Measurements from ENCODE around the gene VPS35. TPM values are rescaled to one million over a fixed set of nuclear protein-coding genes. Genes with fewer than 3 reads are reported as not detected.
"Not testable (repeated sequence)": the region's sequence is repeated elsewhere in the genome, so short reads cannot be mapped to it uniquely, and the experiment has no call there.

VPS35 gene
- total RNA-seq, 1 experiment from 2014 or later: 181 TPM

DNA sequence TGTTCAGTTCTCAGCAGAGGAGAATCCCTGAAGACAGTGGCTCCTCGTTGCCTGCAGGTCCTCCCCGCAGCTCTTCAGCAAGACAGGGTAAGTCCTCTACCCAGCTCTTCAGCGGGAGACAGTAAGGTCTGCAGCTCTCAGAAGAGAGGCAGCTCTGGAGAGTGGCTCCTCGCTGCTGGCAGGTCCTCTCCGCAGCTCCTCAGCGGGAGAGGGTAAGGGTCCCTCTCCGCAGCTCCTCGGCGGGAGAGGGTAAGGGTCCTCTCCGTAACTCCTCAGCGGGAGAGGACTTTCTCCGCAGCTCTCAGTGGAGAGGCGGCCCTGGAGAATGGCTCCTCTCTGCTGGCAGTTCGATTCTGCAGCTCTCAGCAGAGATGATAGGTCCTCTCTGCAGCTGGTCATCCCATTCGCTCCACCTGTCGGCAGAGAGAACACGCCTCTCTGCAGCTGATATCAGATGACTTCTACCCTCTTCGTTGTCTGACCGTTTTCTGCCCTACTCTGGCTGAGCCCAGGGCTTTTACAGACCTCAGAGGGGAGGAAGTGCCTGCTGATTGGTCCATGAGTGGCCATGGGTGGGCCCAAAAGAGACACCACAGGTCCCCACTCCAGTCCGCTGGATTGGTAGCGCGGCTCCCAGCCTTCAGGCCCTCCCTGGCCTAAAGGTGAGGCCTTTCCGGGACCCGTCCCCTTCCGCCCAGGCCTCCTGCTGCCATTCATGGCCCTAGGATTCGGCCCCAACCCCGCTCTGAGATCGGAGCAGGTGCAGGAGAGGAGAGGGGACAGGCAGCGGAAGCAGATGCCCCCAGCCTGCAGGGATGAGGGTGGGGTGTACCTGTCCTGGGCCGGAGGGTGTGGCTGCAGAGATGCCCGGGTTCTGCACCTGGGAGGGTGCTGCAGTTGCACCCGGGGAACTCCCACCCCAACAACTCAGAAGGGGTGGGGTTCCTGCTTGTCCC lies 55.9 kb downstream of the VPS35 start:
- Mint-ChIP-seq H3K27me3 (ENCODE audit: unreplicated experiment) (peaks cover 43% of the 10 kb centered on the region), H3K4me3 (ENCODE audit: low read depth, unreplicated experiment) (no peak overlapping the region), H3K4me1 (ENCODE audit: low read depth, unreplicated experiment) (peaks cover 11% of the 10 kb centered on the region), H3K9me3 (ENCODE audit: low read depth, unreplicated experiment) (no peaks in the 10 kb centered on the region), H3K27ac (ENCODE audit: unreplicated experiment) (no peak overlapping the region), H3K36me3 (ENCODE audit: insufficient read depth, unreplicated experiment) (no peaks in the 10 kb centered on the region)
- CTCF ChIA-PET: interaction anchor here (0.6 kb wide), 1 partner anchor 85 kb away, joined by 3 read pairs; no protein-coding TSS in a partner anchor
- TF ChIP-seq, protein P1, sequence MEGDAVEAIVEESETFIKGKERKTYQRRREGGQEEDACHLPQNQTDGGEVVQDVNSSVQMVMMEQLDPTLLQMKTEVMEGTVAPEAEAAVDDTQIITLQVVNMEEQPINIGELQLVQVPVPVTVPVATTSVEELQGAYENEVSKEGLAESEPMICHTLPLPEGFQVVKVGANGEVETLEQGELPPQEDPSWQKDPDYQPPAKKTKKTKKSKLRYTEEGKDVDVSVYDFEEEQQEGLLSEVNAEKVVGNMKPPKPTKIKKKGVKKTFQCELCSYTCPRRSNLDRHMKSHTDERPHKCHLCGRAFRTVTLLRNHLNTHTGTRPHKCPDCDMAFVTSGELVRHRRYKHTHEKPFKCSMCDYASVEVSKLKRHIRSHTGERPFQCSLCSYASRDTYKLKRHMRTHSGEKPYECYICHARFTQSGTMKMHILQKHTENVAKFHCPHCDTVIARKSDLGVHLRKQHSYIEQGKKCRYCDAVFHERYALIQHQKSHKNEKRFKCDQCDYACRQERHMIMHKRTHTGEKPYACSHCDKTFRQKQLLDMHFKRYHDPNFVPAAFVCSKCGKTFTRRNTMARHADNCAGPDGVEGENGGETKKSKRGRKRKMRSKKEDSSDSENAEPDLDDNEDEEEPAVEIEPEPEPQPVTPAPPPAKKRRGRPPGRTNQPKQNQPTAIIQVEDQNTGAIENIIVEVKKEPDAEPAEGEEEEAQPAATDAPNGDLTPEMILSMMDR (IDR thresholded peaks at IDR 0.05; ENCODE audit: unreplicated experiment): no peak
- no TSS peak for BruUV-seq (replicated peaks)
- no peak for DNase-seq
- intact Hi-C loops (cut with micrococcal nuclease; ENCODE audit: unreplicated experiment): no loop called here

DNA sequence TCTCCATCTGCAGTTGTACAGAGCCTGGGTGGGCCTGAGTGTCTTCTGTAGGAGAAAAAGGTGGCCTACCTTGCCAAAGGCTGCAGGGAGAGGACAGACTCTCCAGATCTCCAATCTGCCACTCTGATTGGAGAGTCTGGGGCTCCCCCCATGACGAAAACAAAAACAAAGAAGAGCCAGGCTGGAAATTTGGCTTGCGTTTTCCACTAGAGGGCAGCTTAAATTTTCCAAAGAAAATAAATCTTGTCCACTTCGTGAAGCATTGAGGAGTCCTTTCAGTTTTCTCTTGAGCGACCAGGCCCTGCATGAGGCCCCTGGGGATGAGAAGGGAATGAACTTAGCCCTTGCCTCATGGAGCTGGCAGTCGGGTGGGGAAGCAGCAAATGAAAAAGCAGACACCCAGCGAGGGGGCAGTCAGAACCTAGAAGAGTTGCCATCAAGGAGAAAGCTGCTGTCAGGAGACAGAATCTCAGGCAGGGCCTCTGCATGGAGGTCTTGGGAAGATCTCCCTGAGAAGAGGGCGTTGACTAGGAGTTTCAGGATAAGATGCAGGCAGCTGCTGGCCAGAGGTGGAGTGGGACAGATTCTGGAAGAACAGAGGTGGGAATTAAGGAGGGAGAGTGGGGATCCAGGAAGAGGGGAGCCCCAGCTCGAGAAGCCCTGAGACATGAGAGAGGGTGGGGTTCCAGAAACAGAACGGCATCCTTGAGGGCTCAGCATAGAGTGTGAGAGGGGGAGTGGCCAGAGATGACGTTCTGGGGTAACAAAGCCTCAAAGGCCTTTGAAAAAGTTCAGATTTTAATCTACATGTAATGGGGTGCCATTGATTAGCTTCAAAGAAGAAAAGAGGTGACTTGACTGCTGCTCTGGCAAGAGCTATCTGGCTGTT lies 59.4 kb downstream of the VPS35 start:
- peak; percentile 35 for DNase-seq
- BruUV-seq (replicated peaks): no TSS peak
- peaks cover 11% of the 10 kb centered on the region for H3K4me1 Mint-ChIP-seq (ENCODE audit: low read depth, unreplicated experiment)
- H3K27me3 Mint-ChIP-seq (ENCODE audit: unreplicated experiment): peaks cover 11% of the 10 kb centered on the region
- CTCF ChIA-PET: interaction anchor here (1.2 kb wide), 1 partner anchor 60 kb away, joined by 5 read pairs; the partner anchor contains the start of gene ORC6
- no peaks in the 10 kb centered on the region for H3K36me3 Mint-ChIP-seq (ENCODE audit: insufficient read depth, unreplicated experiment)
- intact Hi-C loops (cut with micrococcal nuclease; ENCODE audit: unreplicated experiment): no loop called here
- H3K9me3 Mint-ChIP-seq (ENCODE audit: low read depth, unreplicated experiment): no peaks in the 10 kb centered on the region
- H3K4me3 Mint-ChIP-seq (ENCODE audit: low read depth, unreplicated experiment): no peak overlapping the region
- TF ChIP-seq, protein P1 (IDR thresholded peaks at IDR 0.05; ENCODE audit: unreplicated experiment): no peak
- no peak overlapping the region for H3K27ac Mint-ChIP-seq (ENCODE audit: unreplicated experiment)

DNA sequence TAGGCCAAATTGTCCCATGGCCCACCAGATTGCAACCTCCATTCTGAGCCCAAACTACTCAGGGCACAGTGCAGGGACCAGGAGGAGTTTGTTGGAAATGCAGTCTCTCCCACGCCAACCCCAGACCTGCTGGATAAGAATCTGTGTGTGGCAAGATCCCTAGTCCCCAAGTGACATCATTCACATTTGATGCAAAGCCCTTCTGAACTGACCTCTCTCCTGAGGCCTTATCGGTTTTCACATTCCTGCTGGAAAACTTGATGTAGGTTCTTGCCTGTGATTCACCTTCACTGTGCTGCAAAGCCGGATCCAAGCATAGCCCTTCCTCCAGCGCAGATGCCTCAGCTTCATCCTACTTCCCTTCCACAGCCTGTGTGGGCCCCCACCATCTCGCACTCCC lies 61.2 kb downstream of the VPS35 start:
- no peaks in the 10 kb centered on the region for H3K36me3 Mint-ChIP-seq (ENCODE audit: insufficient read depth, unreplicated experiment)
- H3K4me3 Mint-ChIP-seq (ENCODE audit: low read depth, unreplicated experiment): no peak overlapping the region
- TF ChIP-seq, protein P1 (IDR thresholded peaks at IDR 0.05; ENCODE audit: unreplicated experiment): no peak
- intact Hi-C loops (cut with micrococcal nuclease; ENCODE audit: unreplicated experiment): no loop called here
- no TSS peak for BruUV-seq (replicated peaks)
- CTCF ChIA-PET: no interaction called here
- no peak overlapping the region for H3K27ac Mint-ChIP-seq (ENCODE audit: unreplicated experiment)
- H3K4me1 Mint-ChIP-seq (ENCODE audit: low read depth, unreplicated experiment): peaks cover 11% of the 10 kb centered on the region
- no peaks in the 10 kb centered on the region for H3K9me3 Mint-ChIP-seq (ENCODE audit: low read depth, unreplicated experiment)
- no peak for DNase-seq
- peaks cover 8% of the 10 kb centered on the region for H3K27me3 Mint-ChIP-seq (ENCODE audit: unreplicated experiment)

DNA sequence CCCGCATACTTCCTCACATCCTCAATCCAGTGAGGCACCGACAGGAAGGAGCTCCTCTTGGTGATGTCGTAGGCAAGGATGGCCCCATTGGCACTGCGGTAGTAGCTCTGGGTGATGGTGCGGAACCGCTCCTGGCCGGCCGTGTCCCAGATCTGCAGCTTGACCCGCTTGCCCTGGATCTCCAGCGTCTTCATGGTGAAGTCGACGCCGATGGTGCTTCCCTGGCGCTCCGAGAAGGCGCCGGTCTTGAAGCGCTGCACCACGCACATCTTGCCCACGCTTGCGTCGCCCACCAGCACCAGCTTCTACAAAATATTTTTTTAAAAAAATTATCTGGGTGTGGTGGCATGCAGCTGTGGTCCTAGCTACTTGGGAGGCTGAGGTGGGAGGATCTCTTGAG lies 62.3 kb downstream of the VPS35 start:
- intact Hi-C loops (cut with micrococcal nuclease; ENCODE audit: unreplicated experiment); H3K9me3 Mint-ChIP-seq (ENCODE audit: low read depth, unreplicated experiment): not testable (repeated sequence)

DNA sequence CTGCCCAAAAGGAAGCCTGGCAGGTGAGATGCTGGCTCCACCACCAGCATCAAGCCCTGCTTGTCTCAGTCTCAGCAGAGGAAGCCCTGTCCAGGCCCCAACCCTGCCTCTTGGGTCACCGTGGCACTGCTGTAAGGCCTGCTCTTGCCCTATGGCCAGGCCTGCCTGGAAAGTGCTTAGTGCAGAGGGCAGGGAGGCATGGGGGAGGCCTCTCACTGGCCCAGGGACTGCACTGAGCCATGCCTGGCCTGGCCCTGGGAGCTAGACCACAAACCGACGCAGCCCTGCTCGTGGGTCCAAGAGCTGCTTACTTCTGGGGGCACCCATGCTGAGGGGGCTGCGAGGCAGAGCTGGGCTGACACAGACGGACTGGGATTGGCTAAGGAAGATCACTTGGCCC lies 64.1 kb downstream of the VPS35 start:
- H3K4me3 Mint-ChIP-seq (ENCODE audit: low read depth, unreplicated experiment); H3K27ac Mint-ChIP-seq (ENCODE audit: unreplicated experiment); H3K27me3 Mint-ChIP-seq (ENCODE audit: unreplicated experiment); DNase-seq; CTCF ChIA-PET; BruUV-seq (replicated peaks); H3K9me3 Mint-ChIP-seq (ENCODE audit: low read depth, unreplicated experiment): not testable (repeated sequence)
- Mint-ChIP-seq H3K4me1 (ENCODE audit: low read depth, unreplicated experiment) (peaks cover 35% of the 10 kb centered on the region), H3K36me3 (ENCODE audit: insufficient read depth, unreplicated experiment) (peaks cover 20% of the 10 kb centered on the region)
- intact Hi-C loops (cut with micrococcal nuclease; ENCODE audit: unreplicated experiment): loop anchor here (5.0 kb wide), 1 partner anchor 47 kb away; no protein-coding TSS in a partner anchor

More for the DNA sequence above, 62.3 kb downstream of the VPS35 start:
- DNase-seq; H3K4me3 Mint-ChIP-seq (ENCODE audit: low read depth, unreplicated experiment); H3K27ac Mint-ChIP-seq (ENCODE audit: unreplicated experiment); CTCF ChIA-PET; H3K36me3 Mint-ChIP-seq (ENCODE audit: insufficient read depth, unreplicated experiment); BruUV-seq (replicated peaks); H3K27me3 Mint-ChIP-seq (ENCODE audit: unreplicated experiment): not testable (repeated sequence)
- peaks cover 20% of the 10 kb centered on the region for H3K4me1 Mint-ChIP-seq (ENCODE audit: low read depth, unreplicated experiment)

DNA sequence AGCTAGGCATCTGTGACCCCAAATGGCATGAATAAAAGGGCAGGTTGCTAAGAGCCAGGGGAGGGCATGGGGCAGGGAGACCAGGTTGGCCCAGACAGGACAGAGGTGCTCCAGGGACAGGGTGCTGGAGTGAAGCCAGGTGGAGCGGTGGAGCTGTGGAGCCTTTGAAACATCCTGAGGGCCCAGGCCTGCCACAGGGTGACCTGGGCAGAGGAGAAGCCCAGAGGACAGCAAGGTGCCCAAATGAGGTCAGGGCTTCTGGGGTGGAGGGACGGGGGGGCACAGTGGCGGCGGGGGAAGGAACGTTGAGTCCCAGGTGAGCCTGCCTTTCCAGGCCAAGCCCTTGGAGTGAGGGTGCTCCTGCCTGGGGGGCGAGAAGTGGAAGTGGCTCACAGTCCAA lies 65.3 kb downstream of the VPS35 start:
- intact Hi-C loops (cut with micrococcal nuclease; ENCODE audit: unreplicated experiment): loop anchor here (5.0 kb wide), 1 partner anchor 49 kb away; no protein-coding TSS in a partner anchor
- peaks cover 35% of the 10 kb centered on the region for H3K4me1 Mint-ChIP-seq (ENCODE audit: low read depth, unreplicated experiment)
- H3K27me3 Mint-ChIP-seq (ENCODE audit: unreplicated experiment); H3K9me3 Mint-ChIP-seq (ENCODE audit: low read depth, unreplicated experiment); BruUV-seq (replicated peaks); H3K27ac Mint-ChIP-seq (ENCODE audit: unreplicated experiment); H3K4me3 Mint-ChIP-seq (ENCODE audit: low read depth, unreplicated experiment); DNase-seq; CTCF ChIA-PET: not testable (repeated sequence)
- H3K36me3 Mint-ChIP-seq (ENCODE audit: insufficient read depth, unreplicated experiment): peaks cover 20% of the 10 kb centered on the region

DNA sequence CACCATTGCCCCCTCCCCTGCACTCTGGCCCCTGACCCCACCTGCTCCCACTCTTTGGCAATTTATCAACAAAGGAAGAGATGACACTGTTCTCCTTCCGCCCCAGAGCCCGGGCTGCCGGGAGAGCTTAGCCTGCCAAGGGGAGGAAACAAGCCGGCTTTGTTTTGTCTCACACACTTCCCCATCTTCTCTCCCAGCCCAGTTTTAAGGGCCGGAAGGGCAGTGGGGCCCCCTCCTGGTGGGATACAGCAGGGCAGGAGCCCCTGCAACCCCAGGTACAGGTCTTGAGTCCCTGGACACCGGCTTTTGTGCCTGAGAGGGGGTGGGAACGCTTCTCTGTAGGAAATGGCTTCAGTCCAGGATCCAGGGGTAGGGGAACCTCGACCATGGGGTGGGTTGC lies 65.7 kb downstream of the VPS35 start:
- CTCF ChIA-PET; H3K27ac Mint-ChIP-seq (ENCODE audit: unreplicated experiment); BruUV-seq (replicated peaks); H3K27me3 Mint-ChIP-seq (ENCODE audit: unreplicated experiment); H3K9me3 Mint-ChIP-seq (ENCODE audit: low read depth, unreplicated experiment); H3K4me3 Mint-ChIP-seq (ENCODE audit: low read depth, unreplicated experiment): not testable (repeated sequence)
- Mint-ChIP-seq H3K36me3 (ENCODE audit: insufficient read depth, unreplicated experiment) (peaks cover 20% of the 10 kb centered on the region), H3K4me1 (ENCODE audit: low read depth, unreplicated experiment) (peaks cover 35% of the 10 kb centered on the region)
- intact Hi-C loops (cut with micrococcal nuclease; ENCODE audit: unreplicated experiment): loop anchor here (5.0 kb wide), 1 partner anchor 49 kb away; no protein-coding TSS in a partner anchor
- peak; percentile 26 for DNase-seq

Data from Calu3 (cell line).